ENCODE results near the gene LHFPL2.

LHFPL2 gene

GRCh38 chr5:78547183-78547582, 101.4 kb downstream of the LHFPL2 start:
- no peak for DNase-seq (ENCODE audit: low read depth in 1 of 2, low spot score in 1 of 2)

GRCh38 chr5:78546276-78546996, 102.1 kb downstream of the LHFPL2 start:
- DNase-seq (ENCODE audit: low read depth in 1 of 2, low spot score in 1 of 2), result no peak

GRCh38 chr5:78545406-78545805, 103.2 kb downstream of the LHFPL2 start:
- no peak for DNase-seq (ENCODE audit: low read depth in 1 of 2, low spot score in 1 of 2)

- no peak for DNase-seq (ENCODE audit: low read depth in 1 of 2, low spot score in 1 of 2)
Observed at GRCh38 chr5:78544561-78545201, 103.9 kb downstream of the LHFPL2 start.

DNA sequence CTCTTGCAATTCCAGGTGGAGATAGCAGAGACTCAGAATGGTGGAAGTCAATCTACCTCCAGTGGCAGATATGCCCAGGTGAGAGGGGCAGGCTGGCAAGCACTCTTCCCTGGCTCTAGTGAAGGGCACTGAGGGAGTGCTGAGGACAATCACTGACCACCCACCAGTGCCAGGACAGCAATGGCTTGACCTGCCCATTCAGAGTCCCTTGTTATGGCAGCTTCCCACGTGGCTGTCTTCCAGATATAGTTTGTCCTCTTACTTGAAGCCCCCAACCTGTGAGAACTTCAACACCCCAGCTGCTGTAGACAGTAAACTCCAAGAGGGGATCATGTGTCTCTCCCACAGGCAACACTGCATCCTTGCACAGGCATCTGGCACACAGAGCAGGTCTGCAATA, 104.7 kb downstream of the LHFPL2 start:
- no peak for DNase-seq (ENCODE audit: low read depth in 1 of 2, low spot score in 1 of 2)

GRCh38 chr5:78543292-78543691, 105.3 kb downstream of the LHFPL2 start:
- DNase-seq (ENCODE audit: low read depth in 1 of 2, low spot score in 1 of 2), result no peak

DNA sequence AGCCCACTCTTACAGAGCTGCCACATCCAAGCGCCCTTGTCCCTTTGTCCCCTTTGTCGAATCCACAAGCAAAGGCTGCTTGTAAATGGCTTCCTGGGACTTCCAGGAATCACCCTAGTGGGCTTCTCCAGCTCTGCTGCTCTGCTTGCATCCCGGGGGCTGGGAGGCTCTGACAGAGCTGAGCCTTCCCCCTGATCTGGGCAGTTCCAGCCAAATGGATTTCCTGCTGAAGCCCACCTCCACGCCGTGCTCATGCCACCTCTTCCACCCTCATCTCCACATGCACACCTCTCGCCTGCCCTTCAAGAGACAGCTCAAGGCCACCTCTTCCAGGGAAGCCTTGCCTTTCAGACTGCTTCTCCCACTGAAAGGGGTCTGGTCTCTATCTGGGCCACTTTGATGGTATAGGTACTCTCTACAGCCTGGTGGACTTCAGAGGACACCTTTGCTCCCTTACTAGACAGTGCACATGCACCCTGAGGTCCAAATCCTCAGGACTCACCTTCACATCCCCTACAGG, 106.2 kb downstream of the LHFPL2 start:
- no peak for DNase-seq (ENCODE audit: low read depth in 1 of 2, low spot score in 1 of 2)

DNA sequence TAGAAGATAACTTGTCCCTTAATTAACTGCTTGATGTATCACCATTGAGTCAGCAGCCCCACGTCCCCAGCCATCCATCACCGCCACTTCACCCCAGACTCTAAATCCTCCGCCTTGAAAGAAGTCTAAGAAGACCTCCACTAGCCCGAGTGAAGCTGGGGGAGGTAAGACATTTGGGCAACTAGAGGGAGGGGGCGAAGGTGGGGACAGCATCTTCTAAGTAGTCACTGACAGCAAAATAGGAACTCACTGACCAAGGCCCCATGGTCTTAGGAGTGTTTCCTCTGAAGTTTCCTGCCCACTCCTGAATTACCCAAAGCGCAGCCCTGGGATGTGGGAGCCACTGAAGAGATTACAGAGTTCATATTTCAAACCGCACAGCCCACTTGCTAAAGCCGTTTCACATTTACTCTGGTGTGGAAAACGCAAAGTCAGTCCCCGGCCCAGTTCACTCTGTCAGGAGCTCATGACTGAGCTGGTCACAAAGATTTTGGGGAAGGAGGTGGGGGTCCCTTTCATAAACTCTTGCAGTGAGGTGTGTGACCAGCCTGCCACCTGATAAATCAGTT, 107.4 kb downstream of the LHFPL2 start:
- DNase-seq (ENCODE audit: low read depth in 1 of 2, low spot score in 1 of 2), result no peak

- no peak for DNase-seq (ENCODE audit: low read depth in 1 of 2, low spot score in 1 of 2)
Observed at GRCh38 chr5:78540335-78541085, 108.1 kb downstream of the LHFPL2 start.

- no peak for DNase-seq (ENCODE audit: low read depth in 1 of 2, low spot score in 1 of 2)
Observed at GRCh38 chr5:78538240-78538850, 110.2 kb downstream of the LHFPL2 start.

GRCh38 chr5:78537821-78538220, 110.8 kb downstream of the LHFPL2 start:
- DNase-seq (ENCODE audit: low read depth in 1 of 2, low spot score in 1 of 2), result no peak

- no peak for DNase-seq (ENCODE audit: low read depth in 1 of 2, low spot score in 1 of 2)
Observed at GRCh38 chr5:78537411-78537810, 111.2 kb downstream of the LHFPL2 start.

DNA sequence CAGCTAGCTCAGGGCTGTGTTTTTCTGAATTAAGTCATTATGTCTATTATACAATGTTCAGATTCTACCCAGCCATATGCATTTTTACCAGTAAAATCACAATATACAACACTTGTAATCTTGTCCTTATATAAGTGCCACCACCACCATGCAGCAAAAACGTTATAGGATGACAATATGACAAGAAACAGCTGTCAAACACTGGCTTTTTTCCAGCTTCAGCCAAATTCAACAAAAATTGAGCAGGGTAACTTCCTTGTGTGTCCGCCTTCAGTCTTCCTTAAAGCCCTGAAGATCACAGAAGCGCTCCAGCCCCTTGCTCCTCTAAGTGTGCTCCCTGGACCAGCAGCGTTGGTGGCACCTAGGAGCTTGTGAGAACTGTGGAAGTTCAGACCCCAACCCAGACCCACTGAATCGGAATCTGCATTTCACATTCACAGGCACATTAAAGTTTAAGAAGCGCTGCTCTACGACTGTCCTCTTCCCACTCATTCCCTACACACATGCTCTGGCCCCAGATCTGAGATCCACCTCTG, 111.8 kb downstream of the LHFPL2 start:
- no peak for DNase-seq (ENCODE audit: low read depth in 1 of 2, low spot score in 1 of 2)

DNA sequence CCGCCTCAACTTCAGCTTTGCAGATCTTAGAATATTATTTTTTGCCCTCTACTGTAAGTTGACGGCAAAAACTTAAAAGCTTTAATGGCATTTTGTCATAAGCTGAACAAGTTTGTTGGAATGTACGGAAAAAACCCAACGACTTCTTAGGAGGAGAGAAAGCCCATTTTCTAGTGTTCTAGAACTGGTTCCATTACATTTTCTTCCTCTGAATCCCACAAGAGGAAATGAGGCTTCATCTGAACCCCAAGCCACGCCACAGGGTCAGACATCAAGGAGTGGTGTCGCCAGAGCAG, 113.7 kb downstream of the LHFPL2 start:
- DNase-seq (ENCODE audit: low read depth in 1 of 2, low spot score in 1 of 2), result no peak

DNA sequence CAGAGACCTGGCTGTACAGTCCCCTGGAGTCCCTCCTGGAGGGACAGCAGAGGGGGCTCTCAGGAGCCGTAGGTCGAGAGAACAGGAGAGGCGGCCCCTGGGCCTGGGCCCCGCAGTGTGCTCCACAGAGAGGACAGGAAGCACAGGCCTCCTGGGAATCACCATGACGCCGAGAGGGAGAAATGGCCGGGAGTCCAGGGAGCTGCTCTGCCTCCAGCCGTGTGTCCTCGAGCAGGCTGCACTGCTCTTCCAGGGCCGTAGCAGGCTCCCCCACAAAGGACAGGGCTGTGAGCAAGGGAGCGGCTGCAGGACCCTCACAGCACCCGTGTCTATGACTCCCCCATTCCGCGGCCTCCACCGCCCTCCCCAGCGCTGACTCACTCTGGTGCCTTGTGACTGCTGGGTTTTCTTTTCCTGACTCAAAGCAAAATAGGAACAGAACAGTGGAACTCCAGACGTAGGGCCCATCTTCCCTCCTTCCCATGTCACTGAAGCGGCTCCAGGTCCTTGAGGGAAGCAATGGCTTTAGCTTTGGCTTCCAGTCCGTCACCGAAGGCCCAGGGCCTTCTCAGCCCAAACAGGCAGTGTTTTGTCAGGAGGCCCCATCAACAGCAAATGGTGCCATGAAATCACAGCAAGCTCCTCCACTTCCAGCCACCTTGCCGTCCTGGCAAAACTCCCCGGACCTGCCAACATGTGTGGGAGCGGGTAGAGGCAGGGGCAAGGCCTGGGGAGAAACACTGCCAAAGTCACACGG, 114.2 kb downstream of the LHFPL2 start:
- DNase-seq (ENCODE audit: low read depth in 1 of 2, low spot score in 1 of 2), result no peak

GRCh38 chr5:78533356-78533755, 115.2 kb downstream of the LHFPL2 start:
- no peak for DNase-seq (ENCODE audit: low read depth in 1 of 2, low spot score in 1 of 2)

GRCh38 chr5:78530342-78531096, 118.1 kb downstream of the LHFPL2 start:
- DNase-seq (ENCODE audit: low read depth in 1 of 2, low spot score in 1 of 2), result no peak

DNA sequence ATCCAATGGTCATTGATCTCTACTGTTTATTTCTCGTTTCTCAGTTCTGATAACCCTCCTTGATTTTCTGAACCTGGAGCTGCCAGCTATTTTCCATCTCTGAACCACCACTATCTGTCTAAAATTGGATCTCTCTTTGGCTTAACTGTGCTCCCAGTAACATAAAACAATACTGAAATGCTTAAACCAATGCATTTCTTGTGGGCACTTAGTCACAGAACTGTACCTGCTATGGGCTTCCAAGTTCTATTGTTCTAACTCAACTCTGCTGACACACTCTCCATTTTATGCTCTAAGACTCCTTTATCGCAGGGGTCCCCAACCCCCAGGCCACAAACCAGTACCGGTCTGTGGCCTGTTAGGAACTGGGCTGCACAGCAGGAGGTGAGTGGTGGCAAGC, 120.6 kb downstream of the LHFPL2 start:
- DNase-seq (ENCODE audit: low read depth in 1 of 2, low spot score in 1 of 2), result no peak

DNA sequence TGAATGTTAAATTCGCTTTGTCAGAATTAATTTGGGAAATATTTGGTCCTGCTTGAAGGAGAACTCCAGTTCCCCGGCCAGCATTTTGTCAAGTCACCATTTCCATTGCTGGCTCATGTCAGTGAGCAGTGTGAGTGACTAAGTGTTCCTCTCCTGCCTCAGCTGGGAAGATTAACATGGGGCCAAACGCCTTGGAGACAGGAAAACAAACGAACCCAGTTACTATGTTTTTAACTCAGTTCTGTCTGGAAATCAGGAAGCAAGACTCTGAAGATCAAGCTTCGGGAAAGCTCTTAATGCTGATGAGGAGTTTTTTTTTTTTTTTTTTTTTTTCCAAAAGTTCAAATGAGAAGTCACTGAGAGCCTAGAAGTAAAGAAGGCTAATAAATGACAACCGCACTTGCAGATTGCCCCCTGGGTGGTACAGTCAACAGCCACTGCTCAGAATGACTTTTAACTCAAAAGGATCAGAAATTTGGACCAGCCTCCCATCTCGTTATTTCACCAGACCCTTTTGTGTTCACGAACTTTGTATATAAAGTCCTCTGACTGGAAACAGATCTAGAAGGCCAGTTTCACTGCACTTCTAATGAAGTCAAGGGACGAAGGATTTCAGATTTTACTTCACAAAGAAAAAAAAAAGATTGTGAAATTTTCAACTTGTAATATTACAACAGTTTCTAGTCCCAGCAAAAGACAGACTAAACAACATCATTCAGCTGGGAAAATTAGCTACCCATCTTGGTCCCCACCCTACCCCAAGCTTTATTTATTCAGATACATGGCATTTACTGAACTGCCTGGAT, 121.3 kb downstream of the LHFPL2 start:
- DNase-seq (ENCODE audit: low read depth in 1 of 2, low spot score in 1 of 2), result no peak

Data from stimulated activated CD4-positive, alpha-beta T cell treated with anti-CD3 and anti-CD28 coated beads, Interleukin-15, amount 100 ng/mL, for 1 hour (primary cell).